K562 (cell line): ENCODE results near the gene GINS1. TPM values are rescaled to one million over a fixed set of nuclear protein-coding genes. Genes with fewer than 3 reads are reported as not detected.

Experiments
- ATAC-seq: fragments of 200-7000 bp; cut with Tn5 transposase; 3 replicates; pipeline ENCODE4 v1.9.1; 2020; ENCODE audit warnings: moderate library complexity
- BruUV-seq: library from RNA; stranded (reverse); fragments of 400-500 nt; replicated peaks from 2 replicates; lab custom pipeline; 2021; lab: Mats Ljungman, UMichigan
- CTCF ChIA-PET: fragments of 300-600 bp; formaldehyde crosslinking; extraction: SDS; loops from one replicate; lab custom pipeline; 2021; ENCODE audit warnings: low intra/inter-chr PET ratio; lab: Yijun Ruan, JAX
- POLR2A ChIA-PET: fragments of 300-600, 350-650 bp; sonication (Branson Sonifier 250); formaldehyde crosslinking; extraction: SDS; loops from one replicate; lab custom pipeline; 2021; ENCODE audit warnings: antibody characterized with exemption, inconsistent platforms; lab: Yijun Ruan, JAX
- DNase-seq, 4 experiments: peaks; one replicate each; pipeline versions ENCODE4 v3.0.0 to v3.0.0-alpha.2; 2011 to 2018; ENCODE audit warnings: low spot score in 3 of 4, mixed read lengths in 3 of 4; ENCODE audit errors: extremely low read depth in 1 of 4
- FAIRE-seq: peaks from 2 replicates; lab custom pipeline; 2011; peaks lifted over from hg19 to GRCh38; lab: Jason Lieb, UNC
- H2AFZ ChIP-seq: 2 replicates; pipeline ENCODE4 v1.6.0; 2011; ENCODE audit warnings: low read depth, low read length, control low read depth, inconsistent platforms
- H3K27ac ChIP-seq: fragments of 200-600 bp; 3 replicates; pipeline ENCODE4 v1.8.0; 2011; ENCODE audit warnings: low read depth, mild to moderate bottlenecking, control low read depth, inconsistent platforms, low read length, moderate library complexity, mixed read lengths; ENCODE audit errors: extremely low read depth
- H3K27me3 ChIP-seq, 2 experiments: fragments of 300-600 bp in 1 of 2; 2 replicates in 1 of 2; 3 replicates in 1 of 2; pipeline versions ENCODE4 v1.6.0 to v1.8.0; 2011; ENCODE audit warnings: inconsistent platforms in 2 of 2, low read length in 2 of 2, mild to moderate bottlenecking in 1 of 2, mixed read lengths in 1 of 2, moderate library complexity in 1 of 2; ENCODE audit not compliant: control insufficient read depth in 2 of 2, insufficient read depth in 2 of 2
- H3K36me3 ChIP-seq: fragments of 300-600 bp; 3 replicates; pipeline ENCODE4 v1.8.0; 2011; ENCODE audit warnings: mild to moderate bottlenecking, low read length, inconsistent platforms; ENCODE audit not compliant: control insufficient read depth, insufficient read depth
- H3K4me1 ChIP-seq, 2 experiments: fragments of 200-600 bp in 1 of 2; replicated peaks in 1 of 2; 2 replicates in 1 of 2; 3 replicates in 1 of 2; pipeline versions ENCODE4 v1.5.1 to v1.8.0; 2011; ENCODE audit warnings: inconsistent platforms in 2 of 2, low read length in 2 of 2, mild to moderate bottlenecking in 1 of 2, mixed read lengths in 1 of 2, moderate library complexity in 1 of 2; ENCODE audit not compliant: control insufficient read depth in 2 of 2, insufficient read depth in 2 of 2
- H3K4me2 ChIP-seq: 2 replicates; pipeline ENCODE4 v1.6.1; 2011; ENCODE audit warnings: low read length, control low read depth, inconsistent platforms, mixed read lengths; ENCODE audit not compliant: insufficient read depth
- H3K4me3 ChIP-seq: fragments of 200-600 bp; sonication (generic), shearing (Covaris generic); 2 replicates; pipeline ENCODE4 v1.5.1; 2016; ENCODE audit warnings: control low read depth, inconsistent platforms
- H3K79me2 ChIP-seq: fragments of 200-600 bp; 3 replicates; pipeline ENCODE4 v1.8.0; 2011; ENCODE audit warnings: low read length, inconsistent platforms; ENCODE audit not compliant: control insufficient read depth, insufficient read depth
- H3K9ac ChIP-seq, 2 experiments: 2 replicates each; pipeline versions ENCODE4 v1.6.0 to v1.6.1; 2011; ENCODE audit warnings: low read depth in 2 of 2, low read length in 2 of 2, control low read depth in 1 of 2, inconsistent platforms in 1 of 2, mild to moderate bottlenecking in 1 of 2, mixed read lengths in 1 of 2; ENCODE audit not compliant: insufficient read depth in 1 of 2
- H3K9me1 ChIP-seq: one replicate; pipeline ENCODE4 v1.6.0; 2011; ENCODE audit warnings: inconsistent platforms, mild to moderate bottlenecking, low read length, moderate library complexity; ENCODE audit not compliant: control insufficient read depth, insufficient read depth
- H3K9me3 ChIP-seq: replicated peaks from 2 replicates; pipeline ENCODE4 v1.5.1; 2011; ENCODE audit warnings: low read depth, low read length, inconsistent platforms; ENCODE audit not compliant: control insufficient read depth, insufficient read depth
- H4K20me1 ChIP-seq: replicated peaks from 2 replicates; pipeline ENCODE4 v1.6.1; 2011; ENCODE audit warnings: low read length, inconsistent platforms, mixed read lengths; ENCODE audit not compliant: control insufficient read depth, insufficient read depth
- ASH1L ChIP-seq: fragments of 450-650 bp; IDR thresholded peaks from 2 replicates; pipeline ENCODE4 v1.6.1; 2018; ENCODE audit warnings: borderline replicate concordance, mild to moderate bottlenecking, low read depth; ENCODE audit not compliant: partially characterized antibody
- BACH1 ChIP-seq: fragments of 200-800 bp; sonication (Bioruptor generic); IDR thresholded peaks from 2 replicates; pipeline ENCODE4 v1.6.1; 2016; ENCODE audit warnings: missing genetic modification characterization, missing compliant biosample characterization
- BMI1 ChIP-seq: fragments of 150-350 bp; IDR thresholded peaks from 2 replicates; pipeline ENCODE4 v1.6.1; 2014; ENCODE audit warnings: low read length
- DDX20 ChIP-seq: fragments of 450-650 bp; IDR thresholded peaks from 2 replicates; pipeline ENCODE4 v1.6.1; 2016; ENCODE audit warnings: missing genetic modification characterization, low read depth, mild to moderate bottlenecking, missing compliant biosample characterization, moderate library complexity
- HDAC2 ChIP-seq: fragments of 450-650 bp; IDR thresholded peaks from 2 replicates; pipeline ENCODE4 v1.6.1; 2016; ENCODE audit warnings: mild to moderate bottlenecking
- HNRNPUL1 ChIP-seq: fragments of 200-400 bp; formaldehyde crosslinking; IDR thresholded peaks from 2 replicates; pipeline ENCODE4 v1.6.1; 2017; ENCODE audit warnings: low read length
- KDM2B ChIP-seq: fragments of 250-450 bp; sonication (Bioruptor Pico); IDR thresholded peaks from 2 replicates; pipeline ENCODE4 v1.8.0; 2021; ENCODE audit warnings: mild to moderate bottlenecking, moderate library complexity
- KLF1 ChIP-seq: fragments of 450-650 bp; IDR thresholded peaks from 2 replicates; pipeline ENCODE4 v1.6.1; 2016; ENCODE audit warnings: missing genetic modification characterization, missing compliant biosample characterization
- MAFK ChIP-seq: IDR thresholded peaks from 2 replicates; pipeline ENCODE4 v1.6.1; 2011; ENCODE audit warnings: low read length, improper control_type of control experiment
- NFE2L1 ChIP-seq: fragments of 450-650 bp; IDR thresholded peaks from 2 replicates; pipeline ENCODE4 v1.6.1; 2016; ENCODE audit warnings: missing genetic modification characterization, low read depth, mild to moderate bottlenecking, missing compliant biosample characterization, moderate library complexity, borderline replicate concordance
- NR1H2 ChIP-seq: sonication (generic); formaldehyde crosslinking; IDR thresholded peaks from 2 replicates; pipeline ENCODE4 v1.4.0; 2020; ENCODE audit warnings: mild to moderate bottlenecking, missing genetic modification reagents
- PHF8 ChIP-seq: fragments of 200-600 bp; sonication (generic); IDR thresholded peaks from 2 replicates; pipeline ENCODE4 v1.6.1; 2012; ENCODE audit warnings: mixed run types, mild to moderate bottlenecking, inconsistent platforms, low read length, moderate library complexity, borderline replicate concordance
- TAL1 ChIP-seq: fragments of 450-650 bp; IDR thresholded peaks from 2 replicates; pipeline ENCODE4 v1.6.1; 2016; ENCODE audit warnings: mild to moderate bottlenecking
- YBX1 ChIP-seq: fragments of 450-650 bp; IDR thresholded peaks from 2 replicates; pipeline ENCODE4 v1.7.1; 2016; ENCODE audit warnings: mild to moderate bottlenecking
- ZFP30 ChIP-seq: fragments of 250-450 bp; sonication (Bioruptor Pico); IDR thresholded peaks from 2 replicates; pipeline ENCODE4 v1.8.0; 2022; ENCODE audit warnings: moderate library complexity, mild to moderate bottlenecking, inconsistent platforms, borderline replicate concordance
- ZNF217 ChIP-seq: sonication (generic); formaldehyde crosslinking; IDR thresholded peaks from 2 replicates; pipeline ENCODE4 v1.8.0; 2022; ENCODE audit warnings: mild to moderate bottlenecking, missing genetic modification reagents
- ZNF518B ChIP-seq: fragments of 250-450 bp; sonication (Bioruptor Pico); IDR thresholded peaks from 2 replicates; pipeline ENCODE4 v1.5.0; 2021; ENCODE audit warnings: mild to moderate bottlenecking, moderate library complexity
- ZNF780A ChIP-seq: fragments of 250-450 bp; sonication (Bioruptor Pico); IDR thresholded peaks from 2 replicates; pipeline ENCODE4 v1.5.0; 2021; ENCODE audit warnings: mild to moderate bottlenecking
- WGBS: fragments of 100-300 bp; shearing (Covaris generic); methylation state at CpG from one replicate; pipeline ENCODE4 v1.1.6; 2016; ENCODE audit warnings: low coverage, mixed read lengths; ENCODE audit not compliant: insufficient coverage; ENCODE audit errors: missing lambda C conversion rate; 5-methylcytosine and 5-hydroxymethylcytosine counted together
- in situ Hi-C: fragments of 300-500 bp; cut with MboI; formaldehyde crosslinking; loops from 4 replicates; pipeline ENCODE4 v1.15.0; 2018; ENCODE audit warnings: inconsistent platforms, mixed read lengths
- intact Hi-C: fragments of 100-400 bp; cut with micrococcal nuclease; formaldehyde crosslinking; loops from 2 replicates; pipeline ENCODE4 v1.14.2; 2022
- polyA plus RNA-seq, 8 experiments: library from polyadenylated mRNA; depleted of rRNA in 4 of 8; stranded (reverse) in 5 of 8; unstranded in 3 of 8; fragments of >200 nt; fragmentation: Nextera tagmentation in 2 of 8; fragmentation: Illumina TruSeq in 1 of 8; extraction: Ambion mirVana in 2 of 8; extraction: Trizol in 1 of 8; gene quantifications; 2 replicates each; pipeline versions ENCODE4 v1.2.1 to v1.2.3, GENCODE V29; 2011 to 2014; ENCODE audit warnings: inconsistent platforms in 1 of 8, missing spikeins in 1 of 8
- total RNA-seq, 7 experiments: library from RNA; depleted of rRNA in 6 of 7; stranded (reverse); fragments of >200 nt in 6 of 7; fragmentation: Illumina TruSeq in 2 of 7; extraction: Trizol in 2 of 7; gene quantifications; 2 replicates each; pipeline versions ENCODE4 v1.2.1 to v1.2.3, GENCODE V29; 2011 to 2021; ENCODE audit warnings: low replicate concordance in 1 of 7

GINS1 gene
- total and polyA plus RNA-seq, 9 of the 15 experiments (the other 6 are each of a cell fraction or from before 2014, with no cell fraction given) = 13.1 to 31.8 (median 24.1) TPM

- TF ChIP-seq NR1H2 (CRISPR knock-in tag) = no peak
Measured at GRCh38 chr20:25390538-25391528, 16.6 kb upstream of the GINS1 start, which contains the start of gene ABHD12 (continued).

GRCh38 chr20:25394276-25394675, 13.2 kb upstream of the GINS1 start:
- Histone ChIP-seq H3K4me3 (no peak overlapping the region), H3K79me2 (peaks cover 13% of the 10 kb centered on the region), H4K20me1 (0 out of 2 replicates have a peak, but pooled peaks cover 3% of the 10 kb centered on the region), H3K36me3 (no peaks in the 10 kb centered on the region), H2AFZ (no peak overlapping the region), H3K4me1 (peaks cover 0 to 10% of the 10 kb centered on the region in 2 experiments; a peak in 3 of 5 replicates), H3K9me3 (no peaks in the 10 kb centered on the region), H3K27ac (no peak overlapping the region), H3K9me1 (no peaks in the 10 kb centered on the region), H3K4me2 (no peak overlapping the region), H3K27me3 (no peaks in the 10 kb centered on the region), H3K9ac (no peak overlapping the region)
- BruUV-seq = no TSS peak
- 39% methylated on average over 5 of the region's 5 CpGs for WGBS
- ATAC-seq (no peak), DNase-seq (no peak), FAIRE-seq (no peak)
- ChIA-PET CTCF (no interaction called here), POLR2A (interaction anchor here (2.8 kb wide), 1 partner anchor 13 kb away, joined by 13 read pairs; the partner anchor contains the start of gene GINS1)
- in situ Hi-C loops (no loop called here), intact Hi-C loops (loop anchor here (10.0 kb wide), 1 partner anchor 399 kb away; the partner anchor contains the start of gene APMAP)
- TF ChIP-seq ZNF780A (CRISPR knock-in tag) (no peak), ZNF518B (no peak), HNRNPUL1 (no peak), BACH1 (tag) (no peak), ASH1L (no peak), ZNF217 (CRISPR knock-in tag) (no peak), TAL1 (no peak), HDAC2 (no peak), KDM2B (CRISPR knock-in tag) (no peak), DDX20 (tag) (no peak), YBX1 (no peak), NFE2L1 (tag) (no peak), BMI1 (no peak), KLF1 (tag) (no peak), ZFP30 (CRISPR knock-in tag) (no peak), MAFK (no peak), PHF8 (no peak)
